Measurements from ENCODE around the gene CCDC191.

GRCh38 chr3:113947372-113948014 lies 108.8 kb downstream of the CCDC191 start, which contains the start of gene ZDHHC23:
- TF ChIP-seq ARNT (IDR thresholded peaks at IDR 0.05) (no peak), FOXA1 (IDR thresholded peaks at IDR 0.05) (no peak), NFRKB (IDR thresholded peaks at IDR 0.05) (no peak), TARDBP (IDR thresholded peaks at IDR 0.05) (no peak), ZNF384 (IDR thresholded peaks at IDR 0.05) (no peak), HDGF (IDR thresholded peaks at IDR 0.05; ENCODE audit: borderline replicate concordance) (no peak), SP1 (IDR thresholded peaks at IDR 0.05) (no peak), LEF1 (IDR thresholded peaks at IDR 0.05; ENCODE audit: borderline replicate concordance) (no peak), SUZ12 (IDR thresholded peaks at IDR 0.05) (no peak), FOXM1 (IDR thresholded peaks at IDR 0.05; ENCODE audit: borderline replicate concordance) (no peak)

Measured in HEK293T (cell line).